Dermis microvascular lymphatic vessel endothelial cell (primary cell): ENCODE results near the gene RABAC1. TPM values are rescaled to one million over a fixed set of nuclear protein-coding genes. Genes with fewer than 3 reads are reported as not detected.

Experiments used
- DNase-seq, 2 donors: peaks; one replicate each; pipeline versions ENCODE4 v3.0.0 to v3.0.0-alpha.2; 2010; ENCODE audit warnings: low read depth in 2 of 2
- total RNA-seq: library from RNA; depleted of rRNA; stranded (reverse); fragments of >200 nt; gene quantifications from 2 replicates; pipeline ENCODE4 v1.2.1, GENCODE V29; 2014

RABAC1 gene
- total RNA-seq, 1 donor from 2014 or later, result 104 TPM

DNA sequence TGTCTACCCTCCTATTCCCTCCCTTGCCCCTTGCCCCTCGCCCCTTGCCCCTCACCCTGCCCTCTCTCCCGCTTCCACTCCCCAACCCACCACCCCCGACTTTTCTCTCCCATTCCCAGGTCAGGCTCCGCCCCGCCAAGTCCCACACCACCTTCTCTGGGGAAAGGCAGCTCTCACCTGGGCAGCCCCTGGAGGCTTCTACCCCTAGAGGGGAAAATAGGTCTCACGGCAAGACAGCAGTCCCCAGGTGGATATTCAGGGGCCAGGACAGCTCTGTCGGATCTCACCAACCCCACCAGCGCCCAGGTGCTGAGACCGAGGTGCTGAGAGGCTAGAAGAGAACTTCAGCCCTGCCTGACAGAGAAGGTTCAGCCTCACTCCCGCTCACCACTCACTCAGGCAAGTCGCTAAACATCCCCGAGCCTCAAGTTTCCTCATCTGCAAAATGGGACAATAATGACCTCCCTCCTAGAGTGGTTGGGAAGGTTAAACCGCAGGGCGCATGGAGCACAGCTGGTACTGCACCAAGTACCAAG lies 29.5 kb downstream of the RABAC1 start:
- no peak for DNase-seq

DNA sequence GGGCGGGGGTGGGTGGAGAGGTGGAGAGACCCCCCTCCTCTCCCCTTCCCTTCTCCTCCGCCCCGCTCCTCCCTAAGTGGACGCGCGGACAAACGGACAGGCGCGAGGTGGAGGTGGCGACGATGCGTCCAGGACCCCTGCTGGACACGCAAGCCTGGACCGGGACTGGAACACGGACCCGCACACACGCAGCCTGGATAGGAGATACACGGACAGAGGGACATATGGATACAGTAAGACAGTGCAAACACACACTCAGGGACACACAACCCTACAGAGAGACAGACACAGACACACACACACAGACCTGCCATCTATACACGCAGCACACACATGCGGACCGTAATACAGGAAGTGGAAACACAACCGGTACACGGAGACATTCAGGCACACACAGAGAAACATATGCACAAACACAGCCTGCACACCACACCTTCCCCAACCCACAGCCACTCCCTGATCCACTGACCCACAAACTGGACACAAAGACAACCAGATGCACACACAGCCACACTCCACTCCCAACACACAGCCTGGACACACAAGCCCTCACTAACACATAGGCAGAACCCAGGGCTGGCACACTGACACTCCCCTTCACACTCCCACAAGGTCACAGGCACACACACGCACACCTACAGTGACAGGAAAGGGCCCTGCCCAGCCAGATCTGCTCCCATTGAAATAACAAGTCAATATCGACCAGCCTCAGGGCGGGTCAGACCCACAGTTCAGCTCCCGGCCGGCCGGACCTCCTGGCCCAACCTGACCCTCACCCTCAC lies 30.2 kb downstream of the RABAC1 start:
- no peak for DNase-seq

DNA sequence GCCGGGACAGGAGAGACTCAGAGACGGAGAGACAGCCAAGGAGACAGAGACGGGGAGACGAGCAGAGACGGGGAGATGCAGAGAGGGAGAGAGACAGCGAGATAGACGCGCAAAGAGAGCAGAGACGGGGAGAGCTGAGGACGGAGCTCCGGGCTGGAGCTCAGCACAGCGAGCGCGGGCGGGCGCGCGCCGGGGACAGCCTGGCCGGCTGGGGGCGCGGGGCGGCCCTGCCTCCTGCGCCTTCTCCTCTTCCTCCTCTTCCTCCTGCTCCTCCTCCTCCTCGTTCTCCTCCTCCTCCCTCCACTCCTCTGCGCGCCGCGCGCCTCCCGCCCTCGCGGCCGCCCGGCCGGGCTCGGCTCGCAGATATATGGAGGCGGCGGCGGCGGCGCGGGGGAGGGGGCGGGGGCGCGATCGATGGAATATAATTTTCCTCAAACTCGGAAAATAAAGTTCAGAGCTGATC lies 30.9 kb downstream of the RABAC1 start, which contains the start of gene ERFL:
Gene ERFL, minus strand, starts transcription at position 229 of the 463 bp plus-strand sequence. CDS start 15,530 bp downstream, outside the sequence.
- DNase-seq, result peak in 1 of 2 donors; percentile 21

DNA sequence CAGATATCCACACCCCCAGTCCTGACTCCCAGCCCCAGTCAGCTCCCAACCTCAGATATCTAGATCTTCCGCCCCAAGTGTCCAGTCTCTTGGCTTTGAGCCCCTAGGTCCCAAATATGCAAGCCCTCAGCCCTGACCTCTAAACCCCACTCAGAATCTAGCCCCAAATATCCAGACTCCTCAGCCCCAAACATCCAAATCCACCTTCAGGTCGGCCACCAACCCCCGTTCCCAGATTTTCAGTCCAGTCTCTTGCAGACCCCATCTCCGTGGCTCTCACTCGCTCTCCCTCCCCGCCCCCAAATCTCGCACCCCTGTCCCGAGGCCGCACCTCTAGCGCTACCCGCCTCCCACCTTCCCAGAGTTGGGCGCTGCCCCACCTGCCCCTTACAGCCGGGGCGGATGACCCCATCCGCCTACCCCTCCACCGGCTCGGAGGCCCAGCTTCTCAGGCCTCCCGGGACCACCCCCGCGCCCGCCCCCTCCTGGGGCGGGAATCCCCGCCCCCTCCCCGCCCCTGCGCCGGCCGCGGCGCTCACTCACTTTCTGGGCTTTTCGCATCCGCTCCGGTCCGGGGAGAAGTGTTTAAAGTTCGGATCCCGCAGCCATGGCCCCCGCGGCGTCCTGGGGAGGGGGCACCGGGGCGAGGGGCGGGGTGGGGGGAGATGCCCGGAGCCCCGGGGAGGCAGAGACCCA lies 31.5 kb downstream of the RABAC1 start:
- no peak for DNase-seq

DNA sequence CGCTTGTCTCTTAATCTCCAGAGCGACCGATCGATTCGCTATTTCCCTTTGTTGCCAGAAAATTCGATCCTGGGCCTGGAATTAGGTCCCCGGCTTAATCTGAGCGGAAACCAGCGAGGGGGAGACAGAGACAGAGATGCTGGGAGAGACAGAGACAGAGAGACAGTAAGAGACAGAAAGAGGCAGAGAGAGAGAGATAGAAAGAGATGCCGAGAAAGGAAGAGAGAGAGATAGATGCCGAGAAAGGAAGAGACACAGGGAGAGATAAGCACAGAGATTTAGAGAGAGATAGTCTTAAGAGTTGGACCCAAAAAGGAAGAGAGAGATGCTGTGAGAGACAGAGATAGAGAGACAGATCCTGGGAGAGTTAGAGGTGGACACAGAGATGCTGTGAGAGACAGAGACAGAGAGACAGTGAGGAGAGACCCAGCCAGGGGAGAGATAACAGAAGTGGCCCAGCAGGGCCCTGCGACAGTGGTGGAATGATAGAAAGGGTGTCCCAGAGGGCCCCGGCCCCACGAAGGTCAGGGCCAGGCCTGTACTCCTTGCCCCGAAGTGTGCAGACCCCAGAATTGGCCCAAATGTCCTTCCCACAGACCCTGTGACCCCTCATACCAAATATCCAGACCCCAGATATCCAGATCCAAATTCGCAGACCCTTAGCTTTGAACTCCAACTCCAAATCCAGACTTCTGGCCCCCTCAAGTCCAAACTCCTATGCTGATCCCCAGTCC lies 32.2 kb downstream of the RABAC1 start:
- no peak for DNase-seq

DNA sequence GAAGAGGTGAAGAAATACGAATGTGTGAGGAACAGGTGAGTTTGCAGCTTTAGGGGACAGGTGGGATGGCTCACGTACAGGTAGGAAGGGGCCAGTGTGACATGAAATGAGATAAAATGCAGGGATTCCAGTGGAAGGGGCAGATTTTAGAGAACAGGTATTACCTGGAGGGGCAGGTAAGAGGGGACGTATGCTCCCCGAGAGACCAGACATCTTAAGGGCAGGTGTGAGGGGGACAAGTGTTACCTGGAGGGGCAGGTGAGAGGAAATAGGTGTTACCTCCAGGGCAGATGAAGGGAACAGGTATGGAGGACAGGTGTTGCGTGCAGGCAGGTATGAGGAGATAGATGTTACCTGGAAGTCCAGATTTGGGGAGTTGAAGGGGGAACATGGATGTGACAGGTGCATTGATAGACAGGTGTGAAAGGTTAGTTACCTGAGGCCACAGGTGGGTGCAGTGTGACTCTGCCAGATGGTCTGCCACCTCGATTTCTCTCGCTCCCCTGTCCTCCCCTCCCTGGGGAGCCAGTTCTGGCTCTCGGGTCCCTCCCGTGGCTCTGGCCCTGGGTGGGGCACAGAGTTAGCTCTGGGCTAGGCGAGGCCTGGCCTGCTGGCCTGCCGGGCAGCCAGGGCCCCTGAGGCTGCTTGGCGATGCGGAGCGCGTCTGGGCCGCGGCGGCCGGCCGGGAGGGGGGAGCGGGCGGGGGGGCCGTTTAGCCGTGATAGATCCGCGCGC lies 32.9 kb downstream of the RABAC1 start:
- DNase-seq, result no peak

DNA sequence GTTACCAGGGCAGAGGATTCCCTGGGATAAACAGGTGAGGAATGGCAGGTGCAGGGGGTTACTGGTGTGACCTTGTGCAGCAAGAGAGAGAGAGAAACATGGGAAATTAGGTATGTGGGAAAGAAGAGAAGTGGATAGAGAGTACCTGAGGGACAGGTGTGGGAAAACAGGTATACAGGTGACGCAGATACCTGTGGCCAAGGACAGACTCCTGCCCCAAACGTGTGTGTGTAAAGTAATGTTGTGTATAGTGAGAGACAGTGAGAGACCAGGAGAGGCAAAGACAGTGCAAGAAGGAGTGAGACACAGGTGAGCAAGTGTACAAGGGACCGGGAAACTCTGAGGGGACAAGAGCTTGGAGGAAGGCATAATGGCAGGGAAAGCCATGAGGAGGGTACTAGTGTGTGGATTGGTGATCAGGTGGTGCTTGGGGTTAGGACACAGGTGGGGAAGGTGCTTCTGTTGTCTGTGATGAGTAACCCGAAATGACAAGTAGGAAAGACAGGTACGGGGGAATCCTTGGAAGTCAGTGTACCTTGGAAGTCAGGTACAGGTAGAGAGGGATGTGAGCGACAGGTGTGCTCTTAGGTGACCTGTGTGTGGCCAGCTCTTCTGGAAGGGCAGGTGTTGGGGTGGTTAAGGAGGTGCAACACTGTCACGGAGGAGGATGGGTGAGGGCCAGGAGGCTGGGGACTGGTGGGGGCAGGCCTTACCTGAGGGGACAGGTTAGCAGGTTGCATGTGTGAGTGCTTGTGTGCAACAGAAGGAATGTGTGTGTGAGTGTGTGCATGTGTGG lies 33.7 kb downstream of the RABAC1 start:
- DNase-seq, result no peak

DNA sequence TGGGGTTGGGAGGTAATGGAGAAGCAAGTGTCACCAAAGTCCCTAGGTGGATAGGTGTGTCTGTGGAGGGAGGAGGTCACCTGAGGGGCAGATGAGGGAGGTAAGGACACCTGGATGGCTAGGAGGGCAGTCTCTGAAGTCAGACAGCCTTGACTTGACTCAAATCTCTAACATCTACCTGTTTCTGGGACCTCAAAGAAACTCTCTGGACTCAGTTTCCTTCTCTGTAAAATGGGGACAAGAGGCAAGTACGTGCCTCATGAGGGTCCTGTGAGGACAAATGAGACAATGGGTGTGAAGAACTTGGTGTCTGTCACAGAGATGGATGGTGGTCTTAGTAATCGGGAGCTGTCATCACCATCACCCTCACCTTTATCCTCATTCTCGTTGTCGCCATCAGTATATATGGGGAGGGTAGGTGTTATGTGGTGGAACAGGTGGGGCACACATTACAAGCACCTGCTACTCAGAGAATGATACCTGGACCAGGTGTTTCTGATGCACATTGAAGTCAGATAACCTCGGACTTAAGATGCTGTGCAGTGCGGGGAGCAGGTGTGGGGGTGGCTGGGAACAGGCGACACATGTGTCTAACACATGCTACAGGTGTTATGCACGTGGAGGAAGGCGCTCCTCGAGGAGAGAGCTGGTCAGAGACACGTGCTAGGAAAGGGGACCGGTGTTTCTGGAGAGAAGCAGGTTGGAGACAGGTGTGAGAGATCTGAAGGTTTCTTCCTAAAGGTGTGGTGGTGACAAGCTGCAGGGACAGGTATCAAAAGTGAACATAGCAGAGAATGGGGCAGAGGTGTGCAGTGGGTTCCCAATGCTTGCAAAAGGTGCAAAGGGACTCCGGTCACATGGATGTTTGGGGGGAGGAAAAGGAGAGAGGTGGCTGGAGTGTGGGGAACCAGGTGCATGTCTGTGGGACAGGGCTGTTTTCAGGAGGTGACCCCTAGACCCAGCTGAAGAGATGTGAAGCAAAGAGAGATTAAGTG lies 34.7 kb downstream of the RABAC1 start:
- DNase-seq, result no peak

DNA sequence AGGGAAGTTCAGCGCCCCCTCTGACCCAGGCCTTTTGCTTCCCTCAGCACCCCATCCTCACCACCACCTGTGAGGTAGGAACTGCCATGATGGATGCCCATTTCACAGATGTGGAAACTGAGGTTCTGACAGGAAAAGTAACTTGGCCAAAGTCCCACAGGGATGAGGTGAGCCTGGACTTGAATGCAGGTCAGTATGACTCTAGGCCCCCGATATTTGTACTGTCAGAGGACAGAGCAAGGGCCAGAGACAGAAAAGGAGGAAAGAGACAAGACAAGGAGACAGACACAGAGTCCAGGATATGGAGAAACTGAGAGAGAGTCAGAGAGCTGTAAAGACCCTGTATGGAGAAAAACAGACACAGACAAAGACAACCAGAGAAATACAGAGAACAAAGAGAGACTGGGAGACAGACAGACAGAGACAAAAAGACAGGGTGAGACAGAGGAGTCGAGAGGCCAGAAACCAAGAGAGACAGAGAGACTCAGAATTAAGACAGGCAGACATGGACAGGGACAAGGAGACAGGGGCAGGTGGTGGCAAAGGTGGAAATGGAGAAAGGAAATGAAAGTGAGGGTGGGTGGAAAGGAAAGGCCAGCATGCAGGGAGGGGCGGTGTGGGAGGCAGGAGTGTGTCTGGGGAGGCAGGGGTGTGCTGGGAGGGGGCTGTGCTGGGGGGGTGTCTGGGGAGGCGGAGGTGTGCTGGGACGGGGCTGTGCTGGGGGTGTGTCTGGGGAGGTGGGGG lies 35.9 kb downstream of the RABAC1 start:
- no peak for DNase-seq

DNA sequence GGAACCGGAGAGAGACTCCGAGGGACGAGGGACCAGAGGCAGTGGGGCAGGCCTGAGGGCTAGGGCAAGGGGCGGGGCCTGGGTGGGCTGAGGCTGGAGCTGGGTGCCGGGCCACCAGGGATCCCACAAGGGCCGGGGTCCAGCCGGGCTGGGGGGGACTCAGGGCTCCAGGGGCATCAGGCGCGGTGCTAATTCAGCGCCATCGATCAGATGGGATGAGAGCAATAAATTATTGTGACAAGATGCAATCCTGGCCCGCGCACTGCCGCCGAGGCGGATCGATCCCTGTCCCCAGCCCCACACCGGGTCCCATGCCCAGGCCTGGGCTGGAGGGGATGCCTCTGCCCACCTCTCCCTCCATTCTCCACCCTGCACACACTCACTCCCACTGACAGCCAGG lies 36.5 kb downstream of the RABAC1 start:
- DNase-seq, result no peak

DNA sequence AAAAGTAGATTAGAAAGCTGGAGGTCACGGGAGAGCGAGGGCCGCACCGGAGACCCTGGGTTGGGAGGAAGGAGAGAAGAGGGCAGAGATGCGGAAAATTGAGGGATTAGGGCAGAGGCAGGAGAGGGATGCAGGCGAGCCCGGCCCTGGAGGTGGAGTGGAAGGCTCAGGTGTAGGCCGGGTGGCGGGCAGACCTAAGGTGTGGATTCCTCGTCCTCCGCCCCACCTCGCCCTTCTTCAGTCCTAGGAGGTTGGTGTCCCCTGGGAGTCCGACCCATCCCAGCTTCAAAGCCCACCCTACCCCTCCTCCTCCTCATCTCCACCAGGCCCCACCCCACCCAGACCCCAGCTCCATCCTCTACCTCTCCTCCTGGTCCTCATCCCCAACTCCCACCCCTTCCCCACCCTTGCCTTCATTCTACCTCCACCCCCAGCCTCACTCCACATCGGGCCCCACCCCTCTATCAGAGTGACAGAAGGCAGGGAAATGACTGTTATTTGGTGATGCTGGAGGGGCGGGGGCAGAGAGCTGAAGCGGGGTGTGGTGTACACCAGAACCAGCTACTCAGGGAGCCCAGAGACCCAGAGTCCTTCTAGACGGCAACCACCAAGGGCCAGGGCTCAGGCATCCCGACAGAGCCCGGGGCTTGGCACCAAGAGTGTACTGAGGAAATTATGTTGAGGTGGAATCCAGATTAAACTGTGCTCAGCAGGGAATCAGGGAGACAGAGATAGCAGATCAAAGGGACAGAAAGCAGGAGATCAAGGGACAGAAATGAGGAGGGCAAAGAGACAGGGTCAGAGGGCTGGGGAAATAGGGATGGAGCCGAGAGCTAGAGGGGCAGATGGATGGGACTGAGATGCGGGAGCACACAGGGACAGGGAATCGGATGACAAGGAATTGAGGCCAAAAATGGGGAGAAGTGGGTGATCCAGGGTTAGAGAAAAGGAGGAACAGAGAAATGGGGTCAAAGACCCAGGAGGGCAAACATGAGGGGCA lies 37.2 kb downstream of the RABAC1 start:
- no peak for DNase-seq

DNA sequence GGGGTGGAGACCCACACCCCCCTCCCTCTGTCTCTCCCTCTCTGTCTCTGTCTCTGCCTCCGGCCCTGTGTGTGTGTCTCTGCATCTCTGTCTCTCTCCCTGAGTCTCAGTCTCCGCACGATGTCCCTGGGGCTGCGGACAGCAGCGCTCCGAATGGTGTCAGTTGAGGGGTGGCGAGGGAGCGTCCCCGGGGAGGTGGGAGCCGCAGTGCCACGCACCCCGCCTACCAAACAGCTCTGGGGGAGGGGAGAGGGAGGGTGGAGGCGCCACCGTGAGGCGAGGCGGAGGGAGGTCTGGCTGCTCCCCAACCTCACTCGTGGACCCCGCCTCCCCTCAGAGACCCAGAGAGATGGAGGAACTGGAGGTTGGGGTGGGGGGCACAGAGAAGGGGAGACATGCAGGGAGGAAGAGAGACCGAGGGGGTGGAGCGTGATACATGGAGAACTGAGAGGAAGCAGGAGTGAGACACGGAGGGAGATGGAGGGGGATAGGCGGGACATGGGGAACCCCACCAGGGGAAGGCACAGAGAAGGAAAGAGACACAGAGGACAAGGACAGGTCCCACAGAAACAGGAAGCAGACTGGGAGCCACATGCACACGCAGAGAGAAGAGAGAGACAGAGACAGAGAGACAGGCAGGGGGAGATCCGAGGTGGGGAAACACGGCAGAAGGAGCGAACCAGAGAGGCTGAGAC lies 38.1 kb downstream of the RABAC1 start:
- DNase-seq, result no peak

DNA sequence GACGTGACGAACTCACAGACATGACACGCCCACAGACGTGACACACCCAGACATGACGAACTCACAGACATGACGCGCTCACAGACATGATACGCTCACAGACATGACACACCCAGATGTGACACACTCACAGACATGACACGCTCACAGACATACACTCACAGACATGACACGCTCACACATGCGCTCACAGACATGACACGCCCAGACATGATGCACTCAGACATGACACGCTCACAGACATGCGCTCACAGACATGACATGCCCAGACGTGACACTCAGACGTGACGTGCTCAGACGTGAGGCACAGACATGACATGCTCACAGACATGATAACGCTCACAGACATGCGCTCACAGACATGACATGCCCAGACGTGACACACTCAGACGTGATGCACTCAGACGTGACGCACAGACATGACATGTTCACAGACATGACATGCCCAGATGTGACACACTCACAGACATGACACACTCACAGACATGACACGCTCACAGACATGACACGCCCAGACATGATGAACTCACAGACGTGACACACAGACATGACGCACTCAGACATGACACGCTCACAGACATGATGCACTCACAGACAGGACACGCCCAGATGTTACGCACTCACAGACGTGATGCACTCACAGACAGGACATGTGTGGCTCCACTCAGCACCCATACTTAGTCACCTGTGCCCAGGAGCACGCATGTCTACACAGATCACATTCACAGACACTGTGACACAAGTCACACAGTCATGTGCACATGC lies 39.0 kb downstream of the RABAC1 start:
- DNase-seq, result no peak

DNA sequence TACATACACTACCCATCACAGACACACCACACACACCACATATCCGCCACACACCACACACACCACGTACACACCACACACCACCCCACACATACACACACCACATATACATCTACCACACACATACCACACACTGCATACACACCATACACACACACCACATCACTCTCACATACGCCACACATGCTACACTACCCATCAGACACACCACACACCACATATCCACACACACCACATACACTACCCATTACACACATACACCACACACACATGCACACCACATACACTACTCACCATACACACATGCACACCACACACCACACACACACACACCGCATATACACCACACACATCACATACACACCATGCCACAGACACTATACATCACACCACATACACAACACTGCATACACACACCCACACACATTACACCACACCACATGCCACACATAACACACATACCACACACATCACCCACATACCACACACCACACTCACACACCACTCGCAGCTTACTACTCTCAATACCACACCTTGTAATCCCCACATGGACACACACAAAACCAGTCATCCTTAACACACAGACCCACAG lies 40.4 kb downstream of the RABAC1 start:
- DNase-seq, result no peak

DNA sequence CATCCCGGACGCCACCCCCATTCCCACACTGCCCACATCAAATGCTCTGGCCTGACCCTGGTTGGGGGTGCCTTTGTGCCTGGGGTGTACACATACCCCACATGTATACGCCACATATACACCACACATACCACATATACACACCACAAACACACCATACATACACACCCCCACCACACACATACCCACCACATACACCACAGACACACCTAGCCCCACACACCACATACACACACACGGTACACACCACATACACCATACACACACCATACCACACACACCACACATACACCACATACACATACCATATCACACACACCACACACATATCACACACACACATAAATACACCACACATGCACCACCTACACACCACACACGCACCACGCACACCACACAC lies 41.0 kb downstream of the RABAC1 start:
- DNase-seq, result no peak
